Measurements from ENCODE around the gene MEGF6. TPM values are rescaled to one million over a fixed set of nuclear protein-coding genes. Genes with fewer than 3 reads are reported as not detected.

The MEGF6 gene
- total RNA-seq, 1 experiment from 2014 or later: 14.3 TPM

GRCh38 chr1:3453891-3454810 lies 157.2 kb downstream of the MEGF6 start, which contains the start of gene ARHGEF16:
Gene ARHGEF16, plus strand, starts transcription at chr1:3454665. Its CDS starts 8,420 bp downstream, at chr1:3463085.
- intact Hi-C loops (cut with micrococcal nuclease): loop anchor here (1.0 to 2.0 kb wide), 4 partner anchors 18 to 271 kb away; no protein-coding TSS in a partner anchor
- ChIA-PET POLR2A (interaction anchor here (0.6 to 2.4 kb wide), 11 partner anchors 9 to 342 kb away, joined by 3 to 20 read pairs (median 6); partner anchors contain the start of genes LRRC47 and TPRG1L), CTCF (interaction anchor here (0.6 to 4.8 kb wide), 20 partner anchors 7 to 193 kb away, joined by 3 to 198 read pairs (median 6); no protein-coding TSS in a partner anchor)
- H3K4me3 Mint-ChIP-seq (ENCODE audit: unreplicated experiment): peak within 1 kb of the TSS; percentile 76
- no peak within 1 kb of the TSS for H3K27ac Mint-ChIP-seq (ENCODE audit: low read depth, unreplicated experiment)
- peaks cover 17% of the 10 kb centered on the region for H3K27me3 Mint-ChIP-seq (ENCODE audit: insufficient read depth, unreplicated experiment)
- no peaks in the 10 kb centered on the region for H3K4me1 Mint-ChIP-seq (ENCODE audit: insufficient read depth, unreplicated experiment)
- BruUV-seq (replicated peaks): no TSS peak
- H3K36me3 Mint-ChIP-seq (ENCODE audit: insufficient read depth, unreplicated experiment): no peaks in the 10 kb centered on the region
- peak; percentile 40 for TF ChIP-seq CTCF (IDR thresholded peaks at IDR 0.05; ENCODE audit: unreplicated experiment)
- no peaks in the 10 kb centered on the region for H3K9me3 Mint-ChIP-seq (ENCODE audit: unreplicated experiment)
- DNase-seq (ENCODE audit: unreplicated experiment): peak; percentile 80

GRCh38 chr1:3453203-3453761 lies 158.0 kb downstream of the MEGF6 start:
- POLR2A ChIA-PET: interaction anchor here (0.6 to 2.4 kb wide), 14 partner anchors 10 to 343 kb away, joined by 3 to 20 read pairs (median 5); partner anchors contain the start of genes LRRC47 and TPRG1L
- CTCF ChIA-PET: interaction anchor here (0.6 to 4.8 kb wide), 33 partner anchors 8 to 1570 kb away, joined by 3 to 198 read pairs (median 5); no protein-coding TSS in a partner anchor
- H3K27ac Mint-ChIP-seq (ENCODE audit: low read depth, unreplicated experiment): no peak overlapping the region
- TF ChIP-seq CTCF (IDR thresholded peaks at IDR 0.05; ENCODE audit: unreplicated experiment): peak; percentile 97
- H3K27me3 Mint-ChIP-seq (ENCODE audit: insufficient read depth, unreplicated experiment): peaks cover 19% of the 10 kb centered on the region
- intact Hi-C loops (cut with micrococcal nuclease): loop anchor here (1.0 to 2.0 kb wide), 4 partner anchors 19 to 272 kb away; no protein-coding TSS in a partner anchor
- peak overlapping the region; percentile 76 for H3K4me3 Mint-ChIP-seq (ENCODE audit: unreplicated experiment)
- H3K36me3 Mint-ChIP-seq (ENCODE audit: insufficient read depth, unreplicated experiment): no peaks in the 10 kb centered on the region
- H3K9me3 Mint-ChIP-seq (ENCODE audit: unreplicated experiment): peaks cover 2% of the 10 kb centered on the region
- no peaks in the 10 kb centered on the region for H3K4me1 Mint-ChIP-seq (ENCODE audit: insufficient read depth, unreplicated experiment)
- BruUV-seq (replicated peaks): no TSS peak
- DNase-seq (ENCODE audit: unreplicated experiment): peak; percentile 78

- H3K36me3 Mint-ChIP-seq (ENCODE audit: insufficient read depth, unreplicated experiment): no peaks in the 10 kb centered on the region
- H3K9me3 Mint-ChIP-seq (ENCODE audit: unreplicated experiment): peaks cover 6% of the 10 kb centered on the region
- peaks cover 19% of the 10 kb centered on the region for H3K27me3 Mint-ChIP-seq (ENCODE audit: insufficient read depth, unreplicated experiment)
- no peak overlapping the region for H3K27ac Mint-ChIP-seq (ENCODE audit: low read depth, unreplicated experiment)
- POLR2A ChIA-PET: interaction anchor here (0.6 to 2.4 kb wide), 12 partner anchors 10 to 344 kb away, joined by 3 to 20 read pairs (median 6); partner anchors contain the start of genes LRRC47 and TPRG1L
- H3K4me1 Mint-ChIP-seq (ENCODE audit: insufficient read depth, unreplicated experiment): no peaks in the 10 kb centered on the region
- TF ChIP-seq CTCF (IDR thresholded peaks at IDR 0.05; ENCODE audit: unreplicated experiment): no peak
- intact Hi-C loops (cut with micrococcal nuclease): loop anchor here (1.0 to 2.0 kb wide), 4 partner anchors 19 to 272 kb away; no protein-coding TSS in a partner anchor
- no TSS peak for BruUV-seq (replicated peaks)
- H3K4me3 Mint-ChIP-seq (ENCODE audit: unreplicated experiment): no peak overlapping the region
- no peak for DNase-seq (ENCODE audit: unreplicated experiment)
- CTCF ChIA-PET: interaction anchor here (0.5 to 4.8 kb wide), 30 partner anchors 9 to 1570 kb away, joined by 3 to 198 read pairs (median 5); no protein-coding TSS in a partner anchor
Measured at GRCh38 chr1:3452866-3453175, 158.5 kb downstream of the MEGF6 start.

Data from MCF 10A (cell line).